ENCODE measurements around the gene SSNA1.

Gene SSNA1

GRCh38 chr9:137152844-137153405 lies 35.6 kb upstream of the SSNA1 start:
- no peak for TF ChIP-seq CEBPB (IDR thresholded peaks at IDR 0.05)
- TF ChIP-seq CREB1 (IDR thresholded peaks at IDR 0.05; ENCODE audit: low read depth), result no peak
- TF ChIP-seq EGR1 (IDR thresholded peaks at IDR 0.05), result no peak
- no peak for TF ChIP-seq MAX (IDR thresholded peaks at IDR 0.05)
- TF ChIP-seq TCF12 (IDR thresholded peaks at IDR 0.05; ENCODE audit: low read depth), result no peak
- no peak for TF ChIP-seq ZBTB7A (IDR thresholded peaks at IDR 0.05; ENCODE audit: low read depth)
- TF ChIP-seq YY1 (IDR thresholded peaks at IDR 0.05; ENCODE audit: low read depth), result no peak
- TF ChIP-seq FOXM1 (IDR thresholded peaks at IDR 0.05; ENCODE audit: borderline replicate concordance, low read depth), result no peak

- TF ChIP-seq TAF1 (IDR thresholded peaks at IDR 0.05; ENCODE audit: low read depth), result no peak
- TF ChIP-seq ZBTB7A (IDR thresholded peaks at IDR 0.05; ENCODE audit: low read depth), result no peak
- no peak for TF ChIP-seq NFIC (IDR thresholded peaks at IDR 0.05)
- TF ChIP-seq RAD21 (IDR thresholded peaks at IDR 0.05; ENCODE audit: low read depth), result no peak
- no peak for TF ChIP-seq TEAD4 (IDR thresholded peaks at IDR 0.05)
- no peak for TF ChIP-seq YY1 (IDR thresholded peaks at IDR 0.05; ENCODE audit: low read depth)
- no peak for TF ChIP-seq TCF12 (IDR thresholded peaks at IDR 0.05; ENCODE audit: low read depth)
- no peak for TF ChIP-seq EGR1 (IDR thresholded peaks at IDR 0.05)
- no peak for TF ChIP-seq USF1 (IDR thresholded peaks at IDR 0.05)
- no peak for TF ChIP-seq MAX (IDR thresholded peaks at IDR 0.05)
- TF ChIP-seq REST (IDR thresholded peaks at IDR 0.05; ENCODE audit: low read depth), result no peak
- no peak for TF ChIP-seq EP300 (IDR thresholded peaks at IDR 0.05; ENCODE audit: borderline replicate concordance)
Measured at GRCh38 chr9:137156567-137157375, 31.7 kb upstream of the SSNA1 start.

GRCh38 chr9:137157618-137158415 lies 30.7 kb upstream of the SSNA1 start:
- TF ChIP-seq CEBPB (IDR thresholded peaks at IDR 0.05) (no peak), EGR1 (IDR thresholded peaks at IDR 0.05) (no peak), TEAD4 (IDR thresholded peaks at IDR 0.05) (no peak), TAF1 (IDR thresholded peaks at IDR 0.05; ENCODE audit: low read depth) (no peak), ZBTB7A (IDR thresholded peaks at IDR 0.05; ENCODE audit: low read depth) (no peak), RAD21 (IDR thresholded peaks at IDR 0.05; ENCODE audit: low read depth) (no peak), REST (IDR thresholded peaks at IDR 0.05; ENCODE audit: low read depth) (no peak), MAX (IDR thresholded peaks at IDR 0.05) (no peak; the same call in 1 of the 2 replicates), FOXM1 (IDR thresholded peaks at IDR 0.05; ENCODE audit: borderline replicate concordance, low read depth) (no peak)

GRCh38 chr9:137158625-137159024 lies 29.9 kb upstream of the SSNA1 start:
- TF ChIP-seq CEBPB (IDR thresholded peaks at IDR 0.05) (no peak), RAD21 (IDR thresholded peaks at IDR 0.05; ENCODE audit: low read depth) (no peak), MAX (IDR thresholded peaks at IDR 0.05) (no peak), EGR1 (IDR thresholded peaks at IDR 0.05) (no peak), CREB1 (IDR thresholded peaks at IDR 0.05; ENCODE audit: low read depth) (no peak), EP300 (IDR thresholded peaks at IDR 0.05; ENCODE audit: borderline replicate concordance) (no peak), FOXM1 (IDR thresholded peaks at IDR 0.05; ENCODE audit: borderline replicate concordance, low read depth) (no peak)

Measured in Ishikawa (cell line).